NCI-H146 (cell line): ENCODE measurements around the gene ZNF681.
A peak's percentile ranks its signal among the peaks of the same experiment; 100 is the strongest.
"Not testable (repeated sequence)": the region's sequence is repeated elsewhere in the genome, so short reads cannot be mapped to it uniquely, and the experiment has no call there.

ENCODE experiments used
- DNase-seq: peaks from one replicate; lab custom pipeline; 2025; lab: John Stamatoyannopoulos, UW

The ZNF681 gene

GRCh38 chr19:23774106-23774505, 15.4 kb upstream of the ZNF681 start:
- no peak for DNase-seq

- DNase-seq = no peak
These were observed 14.0 kb upstream of the ZNF681 start for GRCh38 chr19:23772675-23773063.

- DNase-seq = no peak
These were observed 13.3 kb upstream of the ZNF681 start for GRCh38 chr19:23771761-23772674.

GRCh38 chr19:23771316-23771715, 12.6 kb upstream of the ZNF681 start:
- DNase-seq = no peak

GRCh38 chr19:23770672-23771250, 12.1 kb upstream of the ZNF681 start:
- DNase-seq = no peak

- DNase-seq = no peak
These were observed 11.2 kb upstream of the ZNF681 start for GRCh38 chr19:23769691-23770468.

- no peak for DNase-seq
These were observed 8.3 kb upstream of the ZNF681 start for GRCh38 chr19:23766951-23767350.

GRCh38 chr19:23764781-23765180, 6.1 kb upstream of the ZNF681 start:
- DNase-seq = no peak

GRCh38 chr19:23762884-23763711, 4.4 kb upstream of the ZNF681 start:
- peak; percentile 93 for DNase-seq

GRCh38 chr19:23762548-23762883, 3.8 kb upstream of the ZNF681 start:
- DNase-seq = no peak

- DNase-seq = not testable (repeated sequence)
These were observed 1.6 kb upstream of the ZNF681 start for GRCh38 chr19:23760326-23760725.

GRCh38 chr19:23743633-23744232, 15.0 kb downstream of the ZNF681 start:
- DNase-seq = not testable (repeated sequence)

- not testable (repeated sequence) for DNase-seq
These were observed 27.8 kb downstream of the ZNF681 start for GRCh38 chr19:23730729-23731465.

GRCh38 chr19:23724161-23724560, 34.5 kb downstream of the ZNF681 start:
- DNase-seq = peak; percentile 3

GRCh38 chr19:23718802-23719201, 39.9 kb downstream of the ZNF681 start:
- no peak for DNase-seq

GRCh38 chr19:23716792-23717191, 41.9 kb downstream of the ZNF681 start:
- no peak for DNase-seq

GRCh38 chr19:23709347-23709746, 49.3 kb downstream of the ZNF681 start:
- no peak for DNase-seq

- no peak for DNase-seq
These were observed 52.0 kb downstream of the ZNF681 start for GRCh38 chr19:23706657-23707056.

GRCh38 chr19:23699521-23699860, 59.2 kb downstream of the ZNF681 start:
- peak; percentile 50 for DNase-seq

GRCh38 chr19:23698711-23699520, 59.8 kb downstream of the ZNF681 start:
- DNase-seq = peak; percentile 75
